GM13976 (cell line): Measurements from ENCODE around the gene MYO19.

Experiments
- DNase-seq: peaks from one replicate; pipeline ENCODE4 v3.0.0; 2012; ENCODE audit warnings: low spot score
- CTCF ChIP-seq: IDR thresholded peaks from 2 replicates; pipeline ENCODE4 v1.5.1; 2012; ENCODE audit warnings: borderline replicate concordance, mild to moderate bottlenecking; ENCODE audit not compliant: insufficient read depth; ENCODE audit errors: extremely low read depth, missing control alignments, control extremely low read depth
- in situ Hi-C: fragments of 300-500 bp; cut with MboI; formaldehyde crosslinking; loops from one replicate; pipeline ENCODE4 v1.12.0; 2022; ENCODE audit warnings: low sequenced_read_pairs, mixed read lengths, inconsistent platforms; ENCODE audit not compliant: unreplicated experiment

The MYO19 gene

GRCh38 chr17:36507266-36507665 lies 27.4 kb downstream of the MYO19 start:
- no peak for DNase-seq
- no peak for TF ChIP-seq CTCF
- in situ Hi-C loops: no loop called here

- TF ChIP-seq CTCF: no peak
- in situ Hi-C loops: no loop called here
- no peak for DNase-seq
These were observed 27.8 kb downstream of the MYO19 start for GRCh38 chr17:36506831-36507230.

- no peak for DNase-seq
- in situ Hi-C loops: no loop called here
- TF ChIP-seq CTCF: no peak
These were observed 28.3 kb downstream of the MYO19 start for GRCh38 chr17:36506249-36506826.

- no peak for TF ChIP-seq CTCF
- in situ Hi-C loops: no loop called here
- DNase-seq: no peak
These were observed 29.5 kb downstream of the MYO19 start for GRCh38 chr17:36505171-36505570.

- no peak for TF ChIP-seq CTCF
- no peak for DNase-seq
- in situ Hi-C loops: no loop called here
These were observed 30.5 kb downstream of the MYO19 start for GRCh38 chr17:36504156-36504545.

GRCh38 chr17:36503456-36504155 lies 31.1 kb downstream of the MYO19 start:
- in situ Hi-C loops: no loop called here
- no peak for TF ChIP-seq CTCF
- no peak for DNase-seq
